Uterus (tissue), 4 donors: ENCODE results near the gene WDR27. TPM values are rescaled to one million over a fixed set of nuclear protein-coding genes. Genes with fewer than 3 reads are reported as not detected.
A peak's percentile ranks its signal among the peaks of the same experiment; 100 is the strongest.

Source experiments
- DNase-seq, 2 donors: peaks; one replicate each; pipeline ENCODE4 v3.0.0-alpha.2; 2019 to 2020
- H3K27ac ChIP-seq, 2 donors: fragments of 200-600 bp; sonication (generic); 1 replicate in 1 of 2; 2 replicates in 1 of 2; pipeline ENCODE4 v1.5.1; 2016 to 2018
- H3K27me3 ChIP-seq, 2 donors: fragments of 200-600 bp; sonication (generic); one replicate each; pipeline ENCODE4 v1.5.1; 2018 to 2019; ENCODE audit warnings: control low read depth in 1 of 2
- H3K36me3 ChIP-seq, 2 donors: fragments of 200-600 bp; sonication (generic); one replicate each; pipeline ENCODE4 v1.5.1; 2019; ENCODE audit warnings: control low read depth in 1 of 2
- H3K4me1 ChIP-seq, 2 donors: fragments of 200-600 bp; sonication (generic); one replicate each; pipeline ENCODE4 v1.5.1; 2018 to 2019; ENCODE audit warnings: control low read depth in 1 of 2
- H3K4me3 ChIP-seq, 2 donors: fragments of 200-600 bp; sonication (generic); 1 replicate in 1 of 2; 2 replicates in 1 of 2; pipeline ENCODE4 v1.5.1; 2018 to 2019; ENCODE audit warnings: mild to moderate bottlenecking in 1 of 2
- H3K9me3 ChIP-seq, 2 donors: fragments of 200-600 bp; sonication (generic); one replicate each; pipeline ENCODE4 v1.5.1; 2019; ENCODE audit warnings: control low read depth in 1 of 2
- CTCF ChIP-seq, 4 experiments: fragments of 200-600 bp in 2 of 4; fragments of 450-650 bp in 2 of 4; sonication (generic) in 2 of 4; IDR thresholded peaks; one replicate each; pipeline ENCODE4 v1.5.1; 2016 to 2019; ENCODE audit warnings: antibody characterized with exemption in 4 of 4, mild to moderate bottlenecking in 2 of 4, moderate library complexity in 1 of 4
- POLR2A ChIP-seq, 2 donors: fragments of 450-650 bp; IDR thresholded peaks; one replicate each; pipeline ENCODE4 v1.6.1; 2016; ENCODE audit warnings: antibody characterized with exemption in 2 of 2, mild to moderate bottlenecking in 1 of 2, moderate library complexity in 1 of 2
- intact Hi-C: fragments of 100-400 bp; cut with DNase I; formaldehyde crosslinking; loops from one replicate; pipeline ENCODE4 v1.15.1; 2023; ENCODE audit warnings: low total_unique reads
- total RNA-seq, 4 donors: library from RNA; depleted of rRNA in 3 of 4; stranded (reverse); fragments of >200 nt in 3 of 4; gene quantifications; one replicate each; pipeline versions ENCODE4 v1.1.0 to v1.2.4, GENCODE V29; 2014 to 2023
- donor health status: DM: yes; HTN: yes; CAD: no.

WDR27 gene
- total RNA-seq, 4 donors from 2014 or later, result 41.8 to 69.7 (median 59.7) TPM

- H3K27me3 ChIP-seq, result no peaks in the 10 kb centered on the region
- no peaks in the 10 kb centered on the region for H3K9me3 ChIP-seq
- intact Hi-C loops, result no loop called here
- H3K4me3 ChIP-seq, result no peak overlapping the region
- DNase-seq, result no peak
- H3K4me1 ChIP-seq, result no peaks in the 10 kb centered on the region
- TF ChIP-seq POLR2A (IDR thresholded peaks at IDR 0.05) (no peak), CTCF (IDR thresholded peaks at IDR 0.05) (no peak)
- no peaks in the 10 kb centered on the region for H3K36me3 ChIP-seq
- peak overlapping the region in 1 of 2 donors; percentile 32 for H3K27ac ChIP-seq
Observed at GRCh38 chr6:169539176-169539897, 162.5 kb downstream of the WDR27 start.

- no peaks in the 10 kb centered on the region for H3K4me1 ChIP-seq
- DNase-seq, result no peak
- intact Hi-C loops, result no loop called here
- peaks cover 0 to 5% of the 10 kb centered on the region in 2 donors for H3K36me3 ChIP-seq
- no peaks in the 10 kb centered on the region for H3K27me3 ChIP-seq
- TF ChIP-seq CTCF (IDR thresholded peaks at IDR 0.05), result no peak
- TF ChIP-seq POLR2A (IDR thresholded peaks at IDR 0.05), result no peak
- no peaks in the 10 kb centered on the region for H3K9me3 ChIP-seq
- H3K4me3 ChIP-seq, result no peak overlapping the region
- peak overlapping the region in 1 of 2 donors; percentile 21 for H3K27ac ChIP-seq
Observed at GRCh38 chr6:169536446-169537170, 165.2 kb downstream of the WDR27 start.

- Histone ChIP-seq H3K36me3 (peaks cover 0 to 5% of the 10 kb centered on the region in 2 donors), H3K4me3 (no peak overlapping the region), H3K27me3 (no peaks in the 10 kb centered on the region), H3K4me1 (peaks cover 0 to 7% of the 10 kb centered on the region in 2 donors), H3K27ac (no peak overlapping the region), H3K9me3 (no peaks in the 10 kb centered on the region)
- no peak for DNase-seq
- no peak for TF ChIP-seq POLR2A (IDR thresholded peaks at IDR 0.05)
- TF ChIP-seq CTCF (IDR thresholded peaks at IDR 0.05), result no peak
- intact Hi-C loops, result no loop called here
Observed at GRCh38 chr6:169534039-169534421, 167.8 kb downstream of the WDR27 start.

- DNase-seq, result no peak
- TF ChIP-seq CTCF (IDR thresholded peaks at IDR 0.05) (no peak), POLR2A (IDR thresholded peaks at IDR 0.05) (no peak)
- no peaks in the 10 kb centered on the region for H3K27me3 ChIP-seq
- H3K4me1 ChIP-seq, result peaks cover 0 to 7% of the 10 kb centered on the region in 2 donors
- intact Hi-C loops, result no loop called here
- H3K4me3 ChIP-seq, result no peak overlapping the region
- H3K27ac ChIP-seq, result no peak overlapping the region
- H3K9me3 ChIP-seq, result no peaks in the 10 kb centered on the region
- H3K36me3 ChIP-seq, result peaks cover 0 to 5% of the 10 kb centered on the region in 2 donors
Observed at GRCh38 chr6:169533301-169534038, 168.4 kb downstream of the WDR27 start.
